GM23338 (cell line): ENCODE data around the gene HRAS. TPM values are rescaled to one million over a fixed set of nuclear protein-coding genes. Genes with fewer than 3 reads are reported as not detected.

ENCODE experiments used
- CREB1 ChIP-seq: fragments of 250-450 bp; sonication (Bioruptor Pico); IDR thresholded peaks from 2 replicates; pipeline ENCODE4 v1.5.0; 2020; ENCODE audit warnings: low read depth, mild to moderate bottlenecking, moderate library complexity
- EZH2phosphoT487 ChIP-seq: fragments of 200-600 bp; sonication (generic); IDR thresholded peaks from one replicate; pipeline ENCODE4 v1.8.1; 2018; ENCODE audit warnings: antibody characterized with exemption; ENCODE audit not compliant: unreplicated experiment
- JUNB ChIP-seq: IDR thresholded peaks from one replicate; pipeline ENCODE4 v1.6.1; 2016; ENCODE audit warnings: antibody characterized with exemption; ENCODE audit not compliant: unreplicated experiment
- NANOG ChIP-seq: IDR thresholded peaks from 2 replicates; pipeline ENCODE4 v1.6.1; 2016; ENCODE audit warnings: antibody characterized with exemption, borderline replicate concordance
- POLR2AphosphoS5 ChIP-seq: IDR thresholded peaks from 2 replicates; pipeline ENCODE4 v1.6.1; 2016; ENCODE audit warnings: antibody characterized with exemption, low read depth
- STAT1 ChIP-seq: IDR thresholded peaks from one replicate; pipeline ENCODE4 v1.6.1; 2016; ENCODE audit warnings: antibody characterized with exemption; ENCODE audit not compliant: unreplicated experiment
- ZNF114 ChIP-seq: fragments of 250-450 bp; sonication (Bioruptor Pico); IDR thresholded peaks from 2 replicates; pipeline ENCODE4 v1.5.0; 2020; ENCODE audit warnings: mild to moderate bottlenecking, moderate library complexity
- ZNF331 ChIP-seq: fragments of 250-450 bp; sonication (Bioruptor Pico); IDR thresholded peaks from 2 replicates; pipeline ENCODE4 v1.5.0; 2020; ENCODE audit warnings: low read depth, mild to moderate bottlenecking, moderate library complexity
- polyA plus RNA-seq: library from polyadenylated mRNA; unstranded; fragments of >200 nt; fragmentation: Nextera tagmentation; extraction: Ambion mirVana; gene quantifications from 2 replicates; pipeline ENCODE4 v1.2.1, GENCODE V29; 2016
- total RNA-seq: library from RNA; depleted of rRNA; stranded (reverse); fragments of >200 nt; shearing (Covaris generic); gene quantifications from 2 replicates; pipeline ENCODE4 v1.2.3, GENCODE V29; 2014
- TF ChIP-seq, protein P1 (sequence below): fragments of 250-450 bp; sonication (Bioruptor Pico); IDR thresholded peaks from 2 replicates; pipeline ENCODE4 v1.5.0; 2020; ENCODE audit warnings: mild to moderate bottlenecking, moderate library complexity
- TF ChIP-seq, protein P2 (sequence below): IDR thresholded peaks from 2 replicates; pipeline ENCODE4 v1.6.1; 2016; ENCODE audit warnings: antibody characterized with exemption
- TF ChIP-seq, protein P3 (sequence below): IDR thresholded peaks from one replicate; pipeline ENCODE4 v1.6.1; 2018; ENCODE audit warnings: antibody characterized with exemption; ENCODE audit not compliant: unreplicated experiment

The HRAS gene
- total and polyA plus RNA-seq, 2 experiments from 2014 or later = 37.9 to 48.7 TPM

DNA sequence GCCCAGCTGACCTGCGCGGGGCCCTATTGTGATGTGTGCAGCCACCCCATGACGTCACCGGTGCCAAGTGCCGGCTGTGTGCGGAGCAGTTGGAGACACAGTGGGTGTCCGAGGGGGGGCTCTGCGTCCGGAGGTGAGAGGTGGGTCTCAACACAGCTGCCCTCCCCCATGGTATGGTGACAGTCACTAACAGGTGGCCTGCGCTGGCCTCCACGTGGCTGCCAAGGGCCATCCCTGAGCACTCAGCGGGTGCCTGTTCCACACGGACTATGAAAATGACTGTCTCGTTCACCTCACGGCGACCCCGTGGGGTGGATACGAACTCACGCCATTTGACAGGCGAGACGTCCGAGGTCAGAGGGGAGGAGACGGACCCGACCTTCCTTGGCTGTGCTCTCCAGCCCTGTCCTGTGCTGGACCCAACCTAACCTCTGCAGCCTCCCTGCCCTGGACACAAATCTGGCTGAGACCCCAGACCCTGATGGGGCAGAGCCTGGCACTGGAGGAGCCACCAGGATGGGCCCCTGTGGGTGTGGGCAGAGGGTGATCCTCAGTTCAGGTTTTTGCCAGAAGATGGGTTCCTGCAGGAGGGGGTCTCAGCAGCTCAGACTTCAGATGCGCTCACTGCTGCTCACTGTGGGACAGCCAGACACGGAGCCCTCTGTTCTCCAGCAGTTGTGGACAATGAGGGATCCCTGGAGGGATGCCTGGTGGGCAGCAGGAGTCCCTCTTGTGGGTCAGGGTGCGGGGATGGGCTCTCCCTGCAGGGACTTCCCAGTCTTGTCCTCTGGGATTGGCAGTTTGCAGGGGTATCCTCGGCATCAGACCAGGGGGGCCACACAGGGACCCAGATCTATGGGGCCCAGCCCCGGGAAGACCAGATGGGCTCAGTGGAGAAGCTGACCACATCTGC is 6.3 kb downstream of the HRAS start (continued):
- TF ChIP-seq, protein P1, sequence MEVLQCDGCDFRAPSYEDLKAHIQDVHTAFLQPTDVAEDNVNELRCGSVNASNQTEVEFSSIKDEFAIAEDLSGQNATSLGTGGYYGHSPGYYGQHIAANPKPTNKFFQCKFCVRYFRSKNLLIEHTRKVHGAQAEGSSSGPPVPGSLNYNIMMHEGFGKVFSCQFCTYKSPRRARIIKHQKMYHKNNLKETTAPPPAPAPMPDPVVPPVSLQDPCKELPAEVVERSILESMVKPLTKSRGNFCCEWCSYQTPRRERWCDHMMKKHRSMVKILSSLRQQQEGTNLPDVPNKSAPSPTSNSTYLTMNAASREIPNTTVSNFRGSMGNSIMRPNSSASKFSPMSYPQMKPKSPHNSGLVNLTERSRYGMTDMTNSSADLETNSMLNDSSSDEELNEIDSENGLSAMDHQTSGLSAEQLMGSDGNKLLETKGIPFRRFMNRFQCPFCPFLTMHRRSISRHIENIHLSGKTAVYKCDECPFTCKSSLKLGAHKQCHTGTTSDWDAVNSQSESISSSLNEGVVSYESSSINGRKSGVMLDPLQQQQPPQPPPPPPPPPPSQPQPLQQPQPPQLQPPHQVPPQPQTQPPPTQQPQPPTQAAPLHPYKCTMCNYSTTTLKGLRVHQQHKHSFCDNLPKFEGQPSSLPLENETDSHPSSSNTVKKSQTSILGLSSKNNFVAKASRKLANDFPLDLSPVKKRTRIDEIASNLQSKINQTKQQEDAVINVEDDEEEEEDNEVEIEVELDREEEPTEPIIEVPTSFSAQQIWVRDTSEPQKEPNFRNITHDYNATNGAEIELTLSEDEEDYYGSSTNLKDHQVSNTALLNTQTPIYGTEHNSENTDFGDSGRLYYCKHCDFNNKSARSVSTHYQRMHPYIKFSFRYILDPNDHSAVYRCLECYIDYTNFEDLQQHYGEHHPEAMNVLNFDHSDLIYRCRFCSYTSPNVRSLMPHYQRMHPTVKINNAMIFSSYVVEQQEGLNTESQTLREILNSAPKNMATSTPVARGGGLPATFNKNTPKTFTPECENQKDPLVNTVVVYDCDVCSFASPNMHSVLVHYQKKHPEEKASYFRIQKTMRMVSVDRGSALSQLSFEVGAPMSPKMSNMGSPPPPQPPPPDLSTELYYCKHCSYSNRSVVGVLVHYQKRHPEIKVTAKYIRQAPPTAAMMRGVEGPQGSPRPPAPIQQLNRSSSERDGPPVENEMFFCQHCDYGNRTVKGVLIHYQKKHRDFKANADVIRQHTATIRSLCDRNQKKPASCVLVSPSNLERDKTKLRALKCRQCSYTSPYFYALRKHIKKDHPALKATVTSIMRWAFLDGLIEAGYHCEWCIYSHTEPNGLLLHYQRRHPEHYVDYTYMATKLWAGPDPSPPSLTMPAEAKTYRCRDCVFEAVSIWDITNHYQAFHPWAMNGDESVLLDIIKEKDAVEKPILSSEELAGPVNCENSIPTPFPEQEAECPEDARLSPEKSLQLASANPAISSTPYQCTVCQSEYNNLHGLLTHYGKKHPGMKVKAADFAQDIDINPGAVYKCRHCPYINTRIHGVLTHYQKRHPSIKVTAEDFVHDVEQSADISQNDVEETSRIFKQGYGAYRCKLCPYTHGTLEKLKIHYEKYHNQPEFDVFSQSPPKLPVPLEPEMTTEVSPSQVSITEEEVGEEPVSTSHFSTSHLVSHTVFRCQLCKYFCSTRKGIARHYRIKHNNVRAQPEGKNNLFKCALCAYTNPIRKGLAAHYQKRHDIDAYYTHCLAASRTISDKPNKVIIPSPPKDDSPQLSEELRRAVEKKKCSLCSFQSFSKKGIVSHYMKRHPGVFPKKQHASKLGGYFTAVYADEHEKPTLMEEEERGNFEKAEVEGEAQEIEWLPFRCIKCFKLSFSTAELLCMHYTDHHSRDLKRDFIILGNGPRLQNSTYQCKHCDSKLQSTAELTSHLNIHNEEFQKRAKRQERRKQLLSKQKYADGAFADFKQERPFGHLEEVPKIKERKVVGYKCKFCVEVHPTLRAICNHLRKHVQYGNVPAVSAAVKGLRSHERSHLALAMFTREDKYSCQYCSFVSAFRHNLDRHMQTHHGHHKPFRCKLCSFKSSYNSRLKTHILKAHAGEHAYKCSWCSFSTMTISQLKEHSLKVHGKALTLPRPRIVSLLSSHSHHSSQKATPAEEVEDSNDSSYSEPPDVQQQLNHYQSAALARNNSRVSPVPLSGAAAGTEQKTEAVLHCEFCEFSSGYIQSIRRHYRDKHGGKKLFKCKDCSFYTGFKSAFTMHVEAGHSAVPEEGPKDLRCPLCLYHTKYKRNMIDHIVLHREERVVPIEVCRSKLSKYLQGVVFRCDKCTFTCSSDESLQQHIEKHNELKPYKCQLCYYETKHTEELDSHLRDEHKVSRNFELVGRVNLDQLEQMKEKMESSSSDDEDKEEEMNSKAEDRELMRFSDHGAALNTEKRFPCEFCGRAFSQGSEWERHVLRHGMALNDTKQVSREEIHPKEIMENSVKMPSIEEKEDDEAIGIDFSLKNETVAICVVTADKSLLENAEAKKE (CRISPR knock-in tag) = no peak
- TF ChIP-seq EZH2phosphoT487 (no peak), STAT1 (no peak), JUNB (no peak), CREB1 (CRISPR knock-in tag) (no peak), NANOG (no peak), ZNF331 (CRISPR knock-in tag) (no peak), POLR2AphosphoS5 (no peak), ZNF114 (CRISPR knock-in tag) (no peak)
- TF ChIP-seq, protein P2, sequence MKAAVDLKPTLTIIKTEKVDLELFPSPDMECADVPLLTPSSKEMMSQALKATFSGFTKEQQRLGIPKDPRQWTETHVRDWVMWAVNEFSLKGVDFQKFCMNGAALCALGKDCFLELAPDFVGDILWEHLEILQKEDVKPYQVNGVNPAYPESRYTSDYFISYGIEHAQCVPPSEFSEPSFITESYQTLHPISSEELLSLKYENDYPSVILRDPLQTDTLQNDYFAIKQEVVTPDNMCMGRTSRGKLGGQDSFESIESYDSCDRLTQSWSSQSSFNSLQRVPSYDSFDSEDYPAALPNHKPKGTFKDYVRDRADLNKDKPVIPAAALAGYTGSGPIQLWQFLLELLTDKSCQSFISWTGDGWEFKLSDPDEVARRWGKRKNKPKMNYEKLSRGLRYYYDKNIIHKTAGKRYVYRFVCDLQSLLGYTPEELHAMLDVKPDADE = no peak
- TF ChIP-seq, protein P3, sequence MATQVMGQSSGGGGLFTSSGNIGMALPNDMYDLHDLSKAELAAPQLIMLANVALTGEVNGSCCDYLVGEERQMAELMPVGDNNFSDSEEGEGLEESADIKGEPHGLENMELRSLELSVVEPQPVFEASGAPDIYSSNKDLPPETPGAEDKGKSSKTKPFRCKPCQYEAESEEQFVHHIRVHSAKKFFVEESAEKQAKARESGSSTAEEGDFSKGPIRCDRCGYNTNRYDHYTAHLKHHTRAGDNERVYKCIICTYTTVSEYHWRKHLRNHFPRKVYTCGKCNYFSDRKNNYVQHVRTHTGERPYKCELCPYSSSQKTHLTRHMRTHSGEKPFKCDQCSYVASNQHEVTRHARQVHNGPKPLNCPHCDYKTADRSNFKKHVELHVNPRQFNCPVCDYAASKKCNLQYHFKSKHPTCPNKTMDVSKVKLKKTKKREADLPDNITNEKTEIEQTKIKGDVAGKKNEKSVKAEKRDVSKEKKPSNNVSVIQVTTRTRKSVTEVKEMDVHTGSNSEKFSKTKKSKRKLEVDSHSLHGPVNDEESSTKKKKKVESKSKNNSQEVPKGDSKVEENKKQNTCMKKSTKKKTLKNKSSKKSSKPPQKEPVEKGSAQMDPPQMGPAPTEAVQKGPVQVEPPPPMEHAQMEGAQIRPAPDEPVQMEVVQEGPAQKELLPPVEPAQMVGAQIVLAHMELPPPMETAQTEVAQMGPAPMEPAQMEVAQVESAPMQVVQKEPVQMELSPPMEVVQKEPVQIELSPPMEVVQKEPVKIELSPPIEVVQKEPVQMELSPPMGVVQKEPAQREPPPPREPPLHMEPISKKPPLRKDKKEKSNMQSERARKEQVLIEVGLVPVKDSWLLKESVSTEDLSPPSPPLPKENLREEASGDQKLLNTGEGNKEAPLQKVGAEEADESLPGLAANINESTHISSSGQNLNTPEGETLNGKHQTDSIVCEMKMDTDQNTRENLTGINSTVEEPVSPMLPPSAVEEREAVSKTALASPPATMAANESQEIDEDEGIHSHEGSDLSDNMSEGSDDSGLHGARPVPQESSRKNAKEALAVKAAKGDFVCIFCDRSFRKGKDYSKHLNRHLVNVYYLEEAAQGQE = no peak
